Stimulated activated CD4-positive, alpha-beta T cell treated with anti-CD3 and anti-CD28 coated beads, Interleukin-12 subunit alpha, Interleukin-12 subunit beta, amount 100 ng/mL, for 24 hours (primary cell): Measurements from ENCODE around the gene SEC61G.

Source experiments
- DNase-seq, 2 experiments: peaks; one replicate each; pipeline ENCODE4 v3.0.0-alpha.2; 2020; ENCODE audit warnings: low read depth in 2 of 2

SEC61G gene

DNA sequence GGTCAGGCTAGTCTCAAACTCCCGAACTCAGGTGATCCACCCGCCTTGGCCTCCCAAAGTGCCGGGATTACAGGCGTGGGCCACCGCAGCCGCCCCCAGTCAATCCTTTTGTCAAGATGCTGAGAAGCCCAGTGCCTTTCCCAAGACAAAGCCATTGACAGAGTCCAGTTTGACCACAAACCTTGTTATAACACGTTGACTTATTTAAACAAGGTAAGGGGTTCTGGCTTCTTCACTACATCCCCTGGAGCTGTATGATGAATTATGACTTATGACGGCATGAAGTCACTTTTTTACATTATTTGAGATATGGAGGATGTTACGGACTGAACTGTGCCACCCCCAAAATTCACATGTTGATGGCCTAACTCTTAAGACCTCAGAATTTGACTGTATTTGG is 5.8 kb upstream of the SEC61G start:
- no peak for DNase-seq

GRCh38 chr7:54757711-54758110 is 1.3 kb downstream of the SEC61G start:
- no peak for DNase-seq

GRCh38 chr7:54749200-54749599 is 9.8 kb downstream of the SEC61G start:
- DNase-seq: no peak

GRCh38 chr7:54747234-54747633 is 11.8 kb downstream of the SEC61G start:
- no peak for DNase-seq

DNA sequence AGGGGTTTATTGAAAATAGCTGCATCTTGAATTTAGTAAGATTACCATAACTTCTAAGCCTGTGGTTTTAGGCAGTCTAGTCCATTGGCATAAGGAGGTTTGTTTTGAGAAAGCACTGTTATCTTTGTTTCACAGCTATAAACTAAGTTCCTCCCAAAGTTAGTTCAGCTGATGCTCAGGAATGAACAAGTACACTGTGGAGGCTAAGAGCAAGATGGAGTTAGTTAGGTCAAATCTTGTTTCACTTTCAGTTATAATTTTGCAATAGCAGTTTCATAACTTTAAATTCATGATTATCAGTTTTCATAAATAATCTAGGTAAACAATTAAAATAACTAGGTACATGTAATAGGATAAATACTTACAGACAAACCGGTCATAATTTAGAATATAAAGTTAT is 15.4 kb downstream of the SEC61G start:
- DNase-seq: no peak

GRCh38 chr7:54738737-54739136 is 20.3 kb downstream of the SEC61G start:
- DNase-seq: no peak

DNA sequence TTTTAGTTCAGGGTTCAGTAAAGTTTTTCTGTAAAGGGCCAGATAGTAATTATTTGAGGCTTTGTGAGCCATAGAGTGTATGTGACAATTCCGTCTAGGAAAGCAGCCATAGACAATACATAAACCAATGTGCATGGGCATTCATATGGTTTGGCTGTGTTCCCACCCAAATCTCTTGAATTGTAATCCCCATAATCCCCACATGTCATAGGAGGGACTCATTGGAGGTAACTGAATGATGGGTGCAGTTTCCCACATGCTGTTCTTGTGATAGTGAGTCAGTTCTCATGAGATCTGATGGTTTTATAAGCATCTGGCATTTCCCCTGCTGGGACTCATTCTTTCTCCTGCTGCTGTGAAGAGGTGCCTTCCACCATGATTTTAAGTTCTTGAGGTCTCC is 29.9 kb downstream of the SEC61G start:
- no peak for DNase-seq

DNA sequence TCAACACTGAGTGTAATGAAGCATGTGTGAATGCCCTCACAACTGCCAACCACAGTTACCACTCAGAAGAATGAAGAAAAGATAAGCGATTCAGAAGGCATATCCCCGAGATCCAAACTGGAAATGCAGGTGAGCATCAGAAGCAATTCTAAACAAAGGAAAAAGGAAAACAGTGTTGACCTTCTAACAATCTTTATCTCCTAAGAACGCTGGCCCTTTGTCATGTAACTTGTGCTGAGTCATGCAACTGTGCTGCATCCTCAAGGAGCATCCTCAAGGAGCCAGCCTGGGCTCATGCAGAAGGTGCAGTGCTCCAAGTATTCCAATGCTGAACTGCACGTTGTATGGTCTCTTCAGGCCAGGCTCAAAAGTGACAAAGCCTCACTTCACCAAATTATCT is 30.6 kb downstream of the SEC61G start:
- DNase-seq: no peak

GRCh38 chr7:54725255-54725654 is 33.8 kb downstream of the SEC61G start:
- DNase-seq: no peak

DNA sequence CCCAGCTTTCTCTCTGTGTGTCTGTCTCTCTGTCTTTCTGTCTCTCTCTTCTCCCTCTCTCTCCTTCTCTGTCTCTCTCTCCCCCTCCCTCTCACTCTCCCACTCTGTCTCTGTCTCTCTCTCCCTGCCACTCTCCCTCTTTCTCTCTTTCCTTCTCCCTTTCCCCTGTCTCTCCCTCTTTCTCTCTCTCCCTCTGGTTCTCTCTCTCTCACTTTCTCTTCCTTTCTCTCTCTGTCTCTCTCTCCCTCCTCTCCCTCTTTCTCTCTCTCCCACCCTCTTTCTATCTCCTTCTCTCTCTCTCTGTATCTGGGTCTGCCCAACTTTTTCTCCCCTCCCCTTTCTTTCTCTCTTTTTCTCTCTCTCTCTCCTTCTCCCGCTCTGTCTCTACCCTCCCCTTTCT is 36.5 kb downstream of the SEC61G start:
- DNase-seq: no peak

- no peak for DNase-seq
These were observed 37.0 kb downstream of the SEC61G start for GRCh38 chr7:54722026-54722425.

DNA sequence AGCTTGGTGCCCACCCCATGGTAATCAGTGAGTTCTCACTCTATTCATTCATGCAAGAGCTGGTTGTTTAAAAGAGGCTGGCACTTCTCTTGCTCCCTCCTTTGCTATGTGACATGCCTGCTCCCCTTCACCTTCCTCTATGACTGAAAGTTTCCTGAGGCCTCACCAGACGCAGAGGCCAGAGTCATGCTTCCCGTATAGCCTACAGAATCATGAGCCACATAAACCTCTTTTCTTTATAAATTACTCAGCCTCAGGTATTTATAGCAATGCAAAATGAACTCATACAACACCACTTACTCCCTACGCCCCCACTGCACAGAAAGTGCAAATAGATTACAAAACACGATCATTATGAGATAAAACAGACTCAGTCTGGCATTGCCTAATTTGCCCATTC is 39.0 kb downstream of the SEC61G start:
- DNase-seq: no peak

DNA sequence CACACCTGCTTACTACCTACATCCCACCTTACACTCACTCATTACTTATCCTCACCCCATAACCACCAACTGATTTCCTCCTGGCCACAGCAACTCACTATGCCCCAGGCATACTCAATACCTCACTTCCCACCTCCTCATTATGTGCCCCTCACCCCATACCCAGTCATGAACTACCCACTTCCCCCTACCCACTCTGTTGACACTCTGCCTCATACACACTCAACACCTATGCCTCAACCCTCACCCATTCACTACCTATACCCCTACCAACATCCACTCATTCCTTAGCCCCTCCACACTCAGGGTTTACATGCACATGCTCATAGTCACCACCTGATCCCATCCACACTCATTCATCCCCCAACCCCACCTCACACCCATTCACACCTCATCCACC is 39.6 kb downstream of the SEC61G start:
- DNase-seq: no peak

DNA sequence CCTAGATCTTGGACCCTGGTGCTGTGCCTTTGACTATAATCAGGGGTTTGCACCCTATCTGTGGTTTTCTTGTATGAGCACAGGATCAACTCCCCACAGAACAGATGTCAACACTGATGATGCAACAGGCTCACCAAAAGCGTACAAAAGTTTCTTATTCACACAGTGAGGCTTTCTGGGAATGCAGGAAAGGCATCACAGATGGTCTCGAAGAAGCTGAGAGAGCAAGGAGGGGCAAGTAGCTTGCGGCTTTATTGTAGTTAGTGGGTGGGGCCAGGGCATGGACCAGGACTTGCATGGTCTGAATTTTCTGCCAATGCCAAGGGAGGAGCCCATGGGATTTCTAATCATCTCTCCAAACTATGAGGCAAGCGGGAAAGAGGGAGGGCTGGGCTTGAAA is 46.2 kb downstream of the SEC61G start:
- DNase-seq: no peak

GRCh38 chr7:54711900-54712595 is 47.0 kb downstream of the SEC61G start:
- DNase-seq: no peak

- no peak for DNase-seq
These were observed 49.7 kb downstream of the SEC61G start for GRCh38 chr7:54709283-54709682.

GRCh38 chr7:54705436-54705835 is 53.6 kb downstream of the SEC61G start:
- no peak for DNase-seq

DNA sequence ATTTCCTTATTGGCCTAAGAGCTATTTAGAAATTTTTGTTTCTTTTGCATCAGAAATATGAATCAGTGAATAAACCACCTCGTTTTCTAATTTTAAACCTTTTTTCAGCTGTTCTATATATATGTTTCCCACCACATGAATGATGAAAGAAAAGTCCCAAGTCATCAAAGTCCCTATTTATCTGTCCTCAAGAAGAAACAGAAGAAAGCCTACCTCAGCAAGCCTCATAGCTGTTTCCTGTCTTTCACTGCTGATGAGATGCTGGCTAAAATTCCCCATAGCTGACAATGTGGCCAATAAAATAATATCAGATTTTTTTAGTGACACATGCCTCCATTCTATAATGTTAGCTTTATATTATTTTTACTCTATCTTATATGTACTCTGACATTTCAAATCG is 54.2 kb downstream of the SEC61G start:
- no peak for DNase-seq
